ENCODE results near the gene USP4. TPM values are rescaled to one million over a fixed set of nuclear protein-coding genes. Genes with fewer than 3 reads are reported as not detected.
"Not testable (repeated sequence)": the region's sequence is repeated elsewhere in the genome, so short reads cannot be mapped to it uniquely, and the experiment has no call there.

The USP4 gene
- total and polyA plus RNA-seq, 2 experiments from 2014 or later: 11.2 to 50.9 TPM

DNA sequence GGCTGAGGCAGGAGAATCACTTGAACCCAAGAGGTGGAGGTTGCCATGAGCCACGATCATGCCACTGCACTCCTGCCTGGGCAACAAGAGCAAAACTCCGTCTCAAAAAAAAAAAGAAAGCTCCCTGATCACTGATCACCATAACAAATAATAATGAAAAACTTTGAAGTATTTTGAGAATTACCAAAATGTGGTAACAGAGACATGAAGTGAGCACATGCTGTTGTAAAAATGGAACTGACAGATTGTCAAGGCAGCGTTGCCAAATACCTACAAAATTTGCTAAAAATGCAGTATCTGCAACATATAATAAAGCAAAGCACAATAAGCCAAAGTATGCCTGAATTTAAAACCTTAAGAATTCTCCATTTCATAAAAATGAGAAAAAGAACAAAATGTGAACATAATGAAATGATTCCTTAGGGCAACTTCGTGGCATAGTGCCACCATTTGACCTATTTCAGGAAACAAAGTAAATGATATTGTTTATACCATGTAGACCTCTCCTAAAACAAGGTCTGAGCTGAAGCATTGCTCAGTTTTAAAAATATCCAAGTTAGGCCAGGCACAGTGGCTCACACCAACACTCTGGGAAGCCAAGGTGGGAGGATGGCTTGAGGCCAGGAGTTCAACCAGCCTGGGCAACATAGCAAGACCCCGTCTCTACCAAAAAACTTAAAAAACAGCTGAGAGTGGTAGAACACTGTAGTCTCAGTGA lies 5.8 kb downstream of the USP4 start:
- Histone ChIP-seq H3K36me3 (ENCODE audit: low read depth) (peaks cover 34% of the 10 kb centered on the region), H3K4me3 (no peak overlapping the region), H3K9me2 (ENCODE audit: insufficient read depth) (no peaks in the 10 kb centered on the region), H4K20me1 (ENCODE audit: insufficient read depth) (no peaks in the 10 kb centered on the region), H3K9me3 (ENCODE audit: low read depth) (no peaks in the 10 kb centered on the region), H3K9ac (no peak overlapping the region), H3K79me2 (ENCODE audit: insufficient read depth) (peaks cover 100% of the 10 kb centered on the region), H2AFZ (no peak overlapping the region), H3K27me3 (replicated peaks; ENCODE audit: insufficient read depth) (no peaks in the 10 kb centered on the region), H3F3A (ENCODE audit: insufficient read depth) (peaks cover 9% of the 10 kb centered on the region), H3K4me1 (ENCODE audit: insufficient read depth) (0 out of 2 replicates have a peak, but pooled peaks cover 5% of the 10 kb centered on the region), H3K4me2 (ENCODE audit: unreplicated experiment) (no peak overlapping the region), H3K27ac (no peak overlapping the region)
- DNase-seq: no peak
- TF ChIP-seq EZH2phosphoT487 (IDR thresholded peaks at IDR 0.05; ENCODE audit: insufficient read depth, low read depth) (no peak), EZH2 (IDR thresholded peaks at IDR 0.05; ENCODE audit: insufficient read depth, poor library complexity, severe bottlenecking) (no peak)
- in situ Hi-C loops (cut with MboI): no loop called here
- 86% methylated on average over 5 of the region's 5 CpGs for WGBS, 2 experiments (ENCODE audit: low coverage in 1 of 2, low lambda C conversion rate in 2 of 2, missing lambda C conversion rate in 2 of 2)

DNA sequence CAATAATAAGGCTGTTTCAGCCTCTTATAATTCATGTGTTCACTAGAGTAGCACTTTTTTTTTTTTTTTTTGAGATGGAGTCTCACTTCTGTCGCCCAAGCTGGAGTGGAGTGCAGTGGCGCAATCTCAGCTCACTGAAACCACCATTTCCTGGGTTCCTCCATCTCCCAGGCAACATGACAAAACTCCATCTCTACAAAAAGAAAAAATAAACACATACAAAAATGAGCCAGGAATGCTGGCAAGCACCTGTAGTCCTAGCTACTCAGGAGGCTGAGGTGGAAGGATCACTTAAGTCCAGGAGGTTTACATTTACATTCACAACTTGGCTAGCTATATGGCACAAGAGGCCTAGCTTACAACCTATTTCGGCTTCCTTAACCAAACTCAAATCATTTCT lies 6.8 kb downstream of the USP4 start:
- H3K79me2 ChIP-seq (ENCODE audit: insufficient read depth): peaks cover 96% of the 10 kb centered on the region
- in situ Hi-C loops (cut with MboI): no loop called here

DNA sequence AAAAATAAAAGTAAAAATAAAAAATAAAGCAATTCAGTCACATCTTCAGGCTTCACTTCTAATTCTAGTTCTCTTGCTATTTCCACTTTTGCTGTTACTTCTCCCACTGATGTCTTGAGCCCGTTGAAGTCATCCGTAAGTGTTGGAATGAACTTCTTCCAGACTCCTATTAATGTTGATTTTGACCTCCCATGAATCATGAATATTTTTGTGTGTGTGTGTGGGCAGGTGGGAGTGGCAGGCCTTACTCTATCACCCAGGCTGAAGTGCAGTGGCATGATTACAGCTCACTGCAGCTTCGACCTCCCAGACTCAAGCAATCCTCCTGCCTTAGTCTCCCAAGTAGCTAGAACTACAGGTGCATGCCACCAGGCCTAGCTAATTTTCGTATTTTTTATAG lies 10.7 kb downstream of the USP4 start:
- no peak overlapping the region for H3K4me3 ChIP-seq
- no peaks in the 10 kb centered on the region for H3K27me3 ChIP-seq (replicated peaks; ENCODE audit: insufficient read depth)
- H3K9ac ChIP-seq: no peak overlapping the region
- no peaks in the 10 kb centered on the region for H3K4me1 ChIP-seq (ENCODE audit: insufficient read depth)
- H3K9me3 ChIP-seq (ENCODE audit: low read depth): no peaks in the 10 kb centered on the region
- no peak overlapping the region for H3K27ac ChIP-seq
- 87% methylated on average over 4 of the region's 4 CpGs for WGBS, 2 experiments (ENCODE audit: low coverage in 1 of 2, low lambda C conversion rate in 2 of 2, missing lambda C conversion rate in 2 of 2)
- peak; percentile 23 for DNase-seq
- in situ Hi-C loops (cut with MboI): no loop called here
- TF ChIP-seq EZH2phosphoT487 (IDR thresholded peaks at IDR 0.05; ENCODE audit: insufficient read depth, low read depth) (no peak), EZH2 (IDR thresholded peaks at IDR 0.05; ENCODE audit: insufficient read depth, poor library complexity, severe bottlenecking) (no peak)
- H3K9me2 ChIP-seq (ENCODE audit: insufficient read depth): no peaks in the 10 kb centered on the region
- peaks cover 3% of the 10 kb centered on the region; the same call in 1 of the 2 replicates for H3F3A ChIP-seq (ENCODE audit: insufficient read depth)
- no peaks in the 10 kb centered on the region for H4K20me1 ChIP-seq (ENCODE audit: insufficient read depth)
- H3K79me2 ChIP-seq (ENCODE audit: insufficient read depth): peaks cover 93% of the 10 kb centered on the region
- H3K4me2 ChIP-seq (ENCODE audit: unreplicated experiment): no peak overlapping the region
- peaks cover 60% of the 10 kb centered on the region for H3K36me3 ChIP-seq (ENCODE audit: low read depth)
- no peak overlapping the region for H2AFZ ChIP-seq

More for the DNA sequence above, 6.8 kb downstream of the USP4 start:
- Histone ChIP-seq H4K20me1 (ENCODE audit: insufficient read depth) (no peaks in the 10 kb centered on the region), H3K9me2 (ENCODE audit: insufficient read depth) (no peaks in the 10 kb centered on the region), H3K9me3 (ENCODE audit: low read depth) (no peaks in the 10 kb centered on the region), H3K4me3 (no peak overlapping the region), H3F3A (ENCODE audit: insufficient read depth) (peaks cover 4% of the 10 kb centered on the region; the same call in 1 of the 2 replicates), H3K4me1 (ENCODE audit: insufficient read depth) (0 out of 2 replicates have a peak, but pooled peaks cover 1% of the 10 kb centered on the region), H3K36me3 (ENCODE audit: low read depth) (peaks cover 39% of the 10 kb centered on the region), H3K27ac (no peak overlapping the region), H3K9ac (no peak overlapping the region), H2AFZ (no peak overlapping the region), H3K27me3 (replicated peaks; ENCODE audit: insufficient read depth) (no peaks in the 10 kb centered on the region), H3K4me2 (ENCODE audit: unreplicated experiment) (no peak overlapping the region)
- 71 to 79% methylated on average over 3 of the region's 3 CpGs for WGBS, 2 experiments (ENCODE audit: low coverage in 1 of 2, low lambda C conversion rate in 2 of 2, missing lambda C conversion rate in 2 of 2)
- no peak for DNase-seq
- TF ChIP-seq EZH2 (IDR thresholded peaks at IDR 0.05; ENCODE audit: insufficient read depth, poor library complexity, severe bottlenecking): no peak
- no peak for TF ChIP-seq EZH2phosphoT487 (IDR thresholded peaks at IDR 0.05; ENCODE audit: insufficient read depth, low read depth)

DNA sequence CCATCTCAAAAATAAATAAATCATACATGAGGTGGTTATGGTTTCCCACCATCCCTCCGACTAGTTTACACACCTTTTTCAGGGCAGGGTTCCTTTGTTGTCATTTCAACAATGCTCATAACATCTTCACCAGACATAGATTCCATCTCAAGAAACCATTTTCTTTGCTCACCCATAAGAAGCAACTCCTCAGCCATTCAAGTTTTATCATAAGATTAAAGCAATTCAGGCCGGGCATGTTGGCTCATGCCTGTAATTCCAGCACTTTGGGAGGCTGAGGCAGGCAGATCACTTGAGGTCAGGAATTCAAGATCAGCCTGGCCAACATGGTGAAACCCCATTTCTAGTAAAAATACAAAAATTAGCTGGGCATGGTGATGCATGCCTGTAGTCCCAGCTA lies 11.5 kb downstream of the USP4 start:
- DNase-seq; H3K4me3 ChIP-seq; in situ Hi-C loops (cut with MboI); H4K20me1 ChIP-seq (ENCODE audit: insufficient read depth); H3K27ac ChIP-seq; H3K9ac ChIP-seq; H2AFZ ChIP-seq; H3K4me1 ChIP-seq (ENCODE audit: insufficient read depth); H3K27me3 ChIP-seq (replicated peaks; ENCODE audit: insufficient read depth); H3K9me2 ChIP-seq (ENCODE audit: insufficient read depth); H3K9me3 ChIP-seq (ENCODE audit: low read depth); H3K4me2 ChIP-seq (ENCODE audit: unreplicated experiment); H3F3A ChIP-seq (ENCODE audit: insufficient read depth): not testable (repeated sequence)
- Histone ChIP-seq H3K36me3 (ENCODE audit: low read depth) (peaks cover 63% of the 10 kb centered on the region), H3K79me2 (ENCODE audit: insufficient read depth) (peaks cover 93% of the 10 kb centered on the region)
- 90 to 96% methylated on average over 2 of the region's 2 CpGs for WGBS, 2 experiments (ENCODE audit: low coverage in 1 of 2, low lambda C conversion rate in 2 of 2, missing lambda C conversion rate in 2 of 2)
